SK-MEL-5 (cell line): Measurements from ENCODE around the gene MIGA2. TPM values are rescaled to one million over a fixed set of nuclear protein-coding genes. Genes with fewer than 3 reads are reported as not detected.
"Not testable (repeated sequence)": the region's sequence is repeated elsewhere in the genome, so short reads cannot be mapped to it uniquely, and the experiment has no call there.

Experiments
- DNase-seq: peaks from one replicate; pipeline ENCODE4 v3.0.0-alpha.2; 2016; ENCODE audit warnings: low read depth, low spot score
- in situ Hi-C: cut with HindIII; loops from 2 replicates; pipeline ENCODE4 v1.10.0; 2016; ENCODE audit warnings: low sequenced_read_pairs, high pct_unique_total_duplicates, low pct_unique_long_range_greater_than_20kb
- polyA plus RNA-seq, 2 experiments: library from polyadenylated mRNA; depleted of rRNA; stranded (reverse); fragments of >200 nt; gene quantifications; 2 replicates each; pipeline ENCODE4 v1.2.3, GENCODE V29; 2015
- total RNA-seq: library from RNA; depleted of rRNA; stranded (reverse); fragments of >200 nt; shearing (Covaris generic); gene quantifications from 2 replicates; pipeline ENCODE4 v1.2.3, GENCODE V29; 2014; rRNA removed

Gene MIGA2, protein sequence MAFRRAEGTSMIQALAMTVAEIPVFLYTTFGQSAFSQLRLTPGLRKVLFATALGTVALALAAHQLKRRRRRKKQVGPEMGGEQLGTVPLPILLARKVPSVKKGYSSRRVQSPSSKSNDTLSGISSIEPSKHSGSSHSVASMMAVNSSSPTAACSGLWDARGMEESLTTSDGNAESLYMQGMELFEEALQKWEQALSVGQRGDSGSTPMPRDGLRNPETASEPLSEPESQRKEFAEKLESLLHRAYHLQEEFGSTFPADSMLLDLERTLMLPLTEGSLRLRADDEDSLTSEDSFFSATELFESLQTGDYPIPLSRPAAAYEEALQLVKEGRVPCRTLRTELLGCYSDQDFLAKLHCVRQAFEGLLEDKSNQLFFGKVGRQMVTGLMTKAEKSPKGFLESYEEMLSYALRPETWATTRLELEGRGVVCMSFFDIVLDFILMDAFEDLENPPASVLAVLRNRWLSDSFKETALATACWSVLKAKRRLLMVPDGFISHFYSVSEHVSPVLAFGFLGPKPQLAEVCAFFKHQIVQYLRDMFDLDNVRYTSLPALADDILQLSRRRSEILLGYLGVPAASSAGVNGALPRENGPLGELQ
- 13.7 TPM in 2 replicates for total RNA-seq
- polyA plus RNA-seq (2015; cell fraction: cytosol; rRNA removed), result 21.0 and 25.9 TPM in 2 replicates
- polyA plus RNA-seq (2015; cell fraction: nucleus; rRNA removed), result 142 and 158 TPM in 2 replicates

DNA sequence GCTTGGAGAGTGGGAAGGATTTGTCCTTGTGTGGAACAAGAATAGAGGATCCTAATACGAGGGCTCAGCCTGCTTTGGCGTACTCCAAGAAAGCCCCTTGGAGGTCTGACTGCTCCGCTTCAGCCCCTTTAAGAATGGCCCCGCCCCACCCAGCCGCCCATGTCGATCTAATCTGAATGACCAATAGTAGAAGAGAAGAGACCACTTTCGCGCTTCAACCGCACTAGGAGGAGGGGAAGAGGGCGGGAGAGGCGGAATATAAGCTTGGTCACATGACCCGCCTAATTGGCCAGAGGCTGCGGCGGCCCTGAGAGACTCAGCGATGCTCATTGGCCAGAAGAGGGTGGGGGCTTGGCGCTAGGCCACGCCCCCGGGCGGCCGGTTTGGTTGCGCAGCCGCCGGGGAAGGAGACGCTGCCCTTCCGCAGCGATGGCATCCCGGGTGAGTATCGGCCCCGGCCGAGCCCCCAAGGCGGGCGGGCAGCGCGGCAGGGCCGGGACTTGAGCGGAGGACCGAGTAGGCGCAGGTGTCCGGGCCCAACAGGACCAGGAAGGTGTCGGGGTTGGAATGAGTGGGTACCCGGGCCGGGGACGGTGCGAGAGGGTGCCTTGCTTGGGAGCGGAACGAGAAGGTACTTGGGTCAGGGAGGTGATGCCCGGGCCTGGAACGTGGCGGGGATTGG is at the start of gene MIGA2:
TSS of gene MIGA2 (plus strand) at position 386 of the 682 bp plus-strand sequence. CDS start 3,969 bp downstream, outside the sequence.
- DNase-seq, result peak; percentile 99
- in situ Hi-C loops, result no loop called here

GRCh38 chr9:128986671-128987070 is 49.8 kb upstream of the MIGA2 start:
- no peak for DNase-seq
- in situ Hi-C loops, result no loop called here

DNA sequence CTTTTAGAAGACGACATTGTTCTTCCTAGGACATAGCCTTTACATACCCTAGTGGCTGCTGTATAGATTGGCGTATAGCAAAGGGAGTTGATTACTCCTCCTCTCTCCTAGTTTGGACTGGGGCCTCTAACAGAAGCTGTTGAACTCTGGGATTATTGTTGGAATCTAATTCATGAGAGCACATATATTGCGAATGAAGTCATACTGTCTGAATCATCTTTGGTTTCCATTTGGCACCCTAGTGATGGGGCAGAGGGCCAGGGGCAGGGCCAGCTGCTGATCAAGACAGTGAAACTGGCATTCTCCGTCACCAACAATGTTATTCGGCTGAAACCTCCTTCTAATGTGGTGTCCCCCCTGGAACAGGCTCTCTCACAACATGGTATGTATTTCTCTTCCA is 48.6 kb upstream of the MIGA2 start:
- in situ Hi-C loops, result no loop called here
- DNase-seq, result no peak

DNA sequence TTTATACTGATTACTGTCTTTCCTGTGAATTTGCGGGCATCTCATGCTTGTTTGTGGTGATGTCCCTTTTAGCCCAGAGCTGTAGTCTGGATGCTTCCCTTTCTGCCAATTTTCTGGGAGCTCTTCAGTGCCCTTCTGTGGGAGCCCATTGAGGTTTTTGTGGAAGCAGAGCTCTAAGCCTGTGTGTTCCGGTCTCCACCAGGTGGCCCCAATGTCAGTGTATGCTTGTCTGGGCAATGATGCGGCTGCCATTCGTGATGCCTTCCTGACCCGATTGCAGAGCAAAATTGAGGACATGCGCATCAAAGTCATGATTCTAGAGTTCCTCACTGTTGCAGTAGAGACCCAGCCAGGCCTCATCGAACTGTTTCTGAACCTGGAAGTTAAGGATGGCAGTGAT is 43.4 kb upstream of the MIGA2 start:
- peak; percentile 46 for DNase-seq
- in situ Hi-C loops, result no loop called here

DNA sequence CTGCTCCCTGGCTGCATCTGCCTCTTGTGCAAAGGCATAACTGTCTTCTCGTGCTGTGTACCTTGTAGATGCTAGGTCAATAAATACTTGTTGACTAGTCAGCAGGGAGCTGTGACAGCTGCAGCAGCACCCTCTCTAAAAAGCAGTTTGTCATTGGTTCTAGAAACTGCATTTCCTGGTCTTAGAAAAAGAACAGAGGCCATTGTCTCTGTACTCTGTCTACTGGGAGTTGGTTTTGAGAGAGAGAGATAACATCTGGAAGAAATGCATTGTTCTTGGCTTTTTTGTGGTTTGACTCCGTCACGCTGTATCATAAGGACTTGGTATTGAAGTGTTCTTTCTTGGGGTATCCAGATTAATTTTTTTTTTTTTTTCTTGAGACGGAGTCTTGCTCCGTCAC is 40.6 kb upstream of the MIGA2 start:
- in situ Hi-C loops, result no loop called here
- DNase-seq, result no peak

DNA sequence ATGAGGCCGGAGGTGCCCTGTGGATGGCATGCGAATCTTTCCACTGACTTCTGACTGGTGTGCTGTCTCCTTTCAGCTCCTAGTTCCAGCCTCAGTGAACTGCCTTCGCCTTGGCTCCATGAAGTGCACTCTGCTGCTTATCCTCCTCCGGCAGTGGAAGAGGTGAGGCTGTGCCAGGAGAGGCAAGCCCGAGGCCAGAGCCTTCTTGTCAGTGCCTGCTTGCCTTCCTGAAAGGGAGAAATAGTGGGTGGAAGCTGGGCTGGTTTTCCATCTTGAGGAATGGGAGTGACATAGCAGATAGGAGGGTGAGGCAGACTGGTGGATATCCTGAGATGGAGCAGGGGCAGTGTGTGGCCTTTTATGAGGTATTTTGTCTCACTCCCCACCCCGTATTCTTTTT is 38.0 kb upstream of the MIGA2 start:
- in situ Hi-C loops, result no loop called here

GRCh38 chr9:128999581-129000206 is 36.7 kb upstream of the MIGA2 start:
- in situ Hi-C loops, result no loop called here
- no peak for DNase-seq

More for the DNA sequence above, 38.0 kb upstream of the MIGA2 start:
- no peak for DNase-seq

DNA sequence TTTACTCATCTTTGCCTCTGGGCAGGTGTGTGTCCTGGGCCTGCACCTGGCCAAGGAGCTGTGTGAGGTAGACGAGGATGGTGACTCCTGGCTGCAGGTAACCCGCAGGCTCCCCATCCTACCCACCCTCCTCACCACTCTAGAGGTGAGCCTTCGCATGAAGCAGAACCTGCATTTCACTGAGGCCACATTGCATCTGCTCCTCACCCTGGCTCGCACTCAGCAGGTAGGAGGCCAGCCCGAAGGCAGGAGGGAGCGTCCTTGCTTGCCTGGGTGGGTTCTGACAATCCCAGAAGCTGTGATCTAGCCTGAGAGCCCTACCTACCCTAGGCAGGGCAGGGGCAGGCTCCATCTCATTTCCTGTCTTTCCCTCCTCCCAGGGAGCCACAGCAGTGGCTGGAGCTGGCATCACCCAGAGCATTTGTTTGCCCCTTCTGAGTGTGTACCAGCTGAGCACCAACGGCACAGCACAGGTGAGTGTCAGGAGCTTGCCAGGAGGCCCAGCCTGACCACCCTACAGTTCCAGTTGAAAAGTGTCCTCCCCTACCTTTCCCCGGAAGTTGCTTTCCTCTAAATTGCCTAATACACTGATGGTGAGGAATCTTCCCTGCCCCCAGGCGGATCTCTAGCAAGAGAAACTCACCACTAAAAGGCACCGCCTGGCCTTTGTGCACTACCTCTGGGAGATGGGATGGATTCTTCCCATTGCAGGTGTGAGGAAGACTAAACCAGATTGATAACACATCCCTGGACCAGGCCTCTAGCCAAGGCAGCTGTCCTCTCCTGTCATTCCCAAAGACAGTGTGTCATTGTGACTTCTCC is 34.7 kb upstream of the MIGA2 start:
- no peak for DNase-seq
- in situ Hi-C loops, result no loop called here

- in situ Hi-C loops, result no loop called here
- no peak for DNase-seq
Measured at GRCh38 chr9:129002992-129003391, 33.4 kb upstream of the MIGA2 start.

DNA sequence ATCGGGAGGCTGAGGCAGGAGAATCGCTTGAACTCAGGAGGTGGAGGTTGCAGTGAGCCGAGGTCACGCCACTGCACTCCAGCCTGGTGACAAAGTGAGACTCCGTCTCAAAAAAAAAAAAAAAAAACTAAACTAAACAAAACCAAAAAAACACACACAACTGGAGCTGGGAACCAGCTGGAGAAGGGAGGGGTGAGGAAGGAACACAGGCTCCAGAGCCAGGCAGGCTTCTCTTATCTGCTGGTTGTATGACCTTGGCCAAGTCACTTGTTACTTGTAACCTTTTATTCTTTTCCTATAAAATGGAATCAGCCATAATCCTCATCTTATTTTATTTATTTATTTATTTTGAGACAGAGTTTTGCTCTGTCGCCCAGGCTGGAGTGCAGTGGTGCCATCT is 32.3 kb upstream of the MIGA2 start:
- DNase-seq, in situ Hi-C loops: not testable (repeated sequence)

GRCh38 chr9:129005336-129005997 is 31.0 kb upstream of the MIGA2 start:
- DNase-seq, result no peak
- in situ Hi-C loops, result no loop called here

DNA sequence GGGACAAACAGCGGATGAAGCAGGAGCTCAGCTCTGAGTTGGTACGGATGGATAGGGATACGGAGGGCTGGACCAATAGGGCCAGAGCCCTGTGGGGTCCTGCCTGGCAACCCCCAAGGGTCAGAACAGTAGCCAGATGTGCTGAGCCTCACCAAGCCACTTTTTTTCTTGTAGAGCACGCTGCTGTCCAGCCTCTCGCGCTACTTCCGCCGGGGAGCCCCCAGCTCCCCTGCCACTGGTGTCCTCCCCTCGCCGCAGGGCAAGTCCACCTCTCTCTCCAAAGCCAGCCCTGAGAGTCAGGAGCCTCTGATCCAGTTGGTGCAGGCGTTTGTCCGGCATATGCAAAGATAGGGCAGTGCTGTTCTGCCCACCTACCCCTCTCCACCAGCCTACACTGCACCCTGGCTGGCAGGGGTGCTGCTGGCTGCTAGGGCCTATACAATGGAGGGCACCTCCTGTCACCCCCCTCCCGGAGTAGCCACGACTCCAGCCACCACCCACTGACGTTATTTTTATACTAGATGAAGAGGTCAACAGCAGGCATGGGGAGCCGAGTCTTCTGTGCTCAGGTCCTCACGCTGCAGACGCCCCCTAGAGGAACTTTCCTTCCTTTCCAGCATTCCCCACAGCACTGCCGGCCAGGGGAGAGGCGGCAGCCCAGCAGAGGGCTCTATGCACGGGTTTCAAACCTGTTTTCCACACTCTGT is 29.9 kb upstream of the MIGA2 start:
- in situ Hi-C loops, result no loop called here
- DNase-seq, result peak; percentile 81

DNA sequence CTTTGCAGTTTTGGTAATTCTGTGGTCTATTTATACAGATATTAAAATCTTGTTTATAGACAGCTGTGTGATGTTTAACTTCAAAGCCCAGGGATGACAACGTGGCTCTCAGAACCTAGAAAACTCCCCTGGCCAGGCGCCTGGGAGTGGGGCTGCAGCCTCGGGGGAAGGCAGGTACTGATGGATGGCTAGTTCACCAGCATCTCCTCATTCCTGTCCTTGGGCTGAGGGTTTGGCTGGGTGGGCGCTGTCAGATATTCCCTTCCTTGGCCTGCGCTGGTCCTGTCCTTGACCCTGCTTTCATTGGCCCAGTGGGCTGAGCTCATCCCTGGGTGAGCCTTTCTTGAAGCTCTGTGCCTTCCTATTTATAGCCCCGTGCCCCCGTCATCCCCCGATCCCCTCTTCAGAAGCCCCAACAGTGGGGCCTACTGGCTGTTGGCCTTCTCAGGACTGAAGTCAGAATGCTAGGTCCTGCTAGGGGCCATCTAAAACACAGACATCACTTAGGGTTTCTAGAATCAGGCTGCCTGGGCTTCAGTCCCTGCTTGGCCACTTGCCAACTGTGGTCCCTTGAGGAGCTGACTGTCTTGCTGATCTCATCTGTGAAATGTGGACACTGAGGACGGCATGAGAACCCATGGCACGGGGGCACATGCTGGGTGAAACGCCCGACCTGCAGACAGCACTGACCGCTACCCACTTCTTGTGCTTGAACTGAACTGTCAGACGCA is 29.2 kb upstream of the MIGA2 start:
- in situ Hi-C loops, result no loop called here
- DNase-seq, result no peak

- DNase-seq, result no peak
- in situ Hi-C loops, result no loop called here
Measured at GRCh38 chr9:129007766-129008468, 28.5 kb upstream of the MIGA2 start.

- DNase-seq, result no peak
- in situ Hi-C loops, result no loop called here
Measured at GRCh38 chr9:129008469-129008965, 27.9 kb upstream of the MIGA2 start.
